HEK293 (cell line): ENCODE results near the gene GLYATL3.

Source experiments
- CTCF ChIA-PET: fragments of 350-600 bp; formaldehyde crosslinking; extraction: SDS; loops from one replicate; lab custom pipeline; 2021; ENCODE audit warnings: antibody characterized with exemption; lab: Yijun Ruan, JAX
- POLR2A ChIA-PET: fragments of 300-600 bp; formaldehyde crosslinking; extraction: SDS; loops from one replicate; lab custom pipeline; 2020; ENCODE audit warnings: antibody characterized with exemption, inconsistent platforms; lab: Yijun Ruan, JAX
- H3K27ac ChIP-seq: fragments of 200-500 bp; sonication (Bioruptor generic); 2 replicates; pipeline ENCODE4 v1.5.1; 2014; ENCODE audit warnings: low read depth, low read length, control low read depth, inconsistent platforms; ENCODE audit errors: extremely low read depth
- H3K36me3 ChIP-seq, 2 experiments: fragments of 200-500 bp in 1 of 2; sonication (Bioruptor generic) in 1 of 2; 1 replicate in 1 of 2; 2 replicates in 1 of 2; pipeline ENCODE4 v1.5.1; 2014 to 2017; ENCODE audit warnings: inconsistent platforms in 2 of 2, low read length in 2 of 2; ENCODE audit not compliant: control insufficient read depth in 2 of 2, insufficient read depth in 1 of 2
- H3K4me1 ChIP-seq: fragments of 200-500 bp; sonication (Bioruptor generic); 2 replicates; pipeline ENCODE4 v1.5.1; 2014; ENCODE audit warnings: mild to moderate bottlenecking, low read length, inconsistent platforms; ENCODE audit not compliant: control insufficient read depth, insufficient read depth
- H3K4me3 ChIP-seq: 2 replicates; pipeline ENCODE4 v1.5.1; 2011; ENCODE audit warnings: low read depth, mild to moderate bottlenecking, control low read depth, low read length, moderate library complexity
- H3K9me3 ChIP-seq: fragments of 200-500 bp; sonication (Bioruptor generic); 2 replicates; pipeline ENCODE4 v1.5.1; 2014; ENCODE audit warnings: low read depth, low read length, inconsistent platforms; ENCODE audit not compliant: control insufficient read depth, insufficient read depth
- IKZF3 ChIP-seq: fragments of 450-650 bp; IDR thresholded peaks from 2 replicates; pipeline ENCODE4 v1.5.0; 2018; ENCODE audit warnings: missing biosample characterization, mild to moderate bottlenecking, missing genetic modification characterization, moderate library complexity
- TCF7L2 ChIP-seq: IDR thresholded peaks from 2 replicates; pipeline ENCODE4 v1.6.1; 2011; ENCODE audit warnings: low read depth, mild to moderate bottlenecking, inconsistent platforms, low read length, moderate library complexity, borderline replicate concordance
- ZBTB11 ChIP-seq: fragments of 450-650 bp; formaldehyde crosslinking; conservative IDR thresholded peaks from 2 replicates; pipeline ENCODE4 v1.5.1; 2016; ENCODE audit warnings: low read depth, missing biosample characterization, missing genetic modification characterization
- ZBTB21 ChIP-seq: fragments of 450-650 bp; formaldehyde crosslinking; IDR thresholded peaks from 2 replicates; pipeline ENCODE4 v1.5.1; 2017; ENCODE audit warnings: missing biosample characterization, missing genetic modification characterization
- ZFP41 ChIP-seq: fragments of 450-650 bp; formaldehyde crosslinking; IDR thresholded peaks from 2 replicates; pipeline ENCODE4 v1.5.1; 2016; ENCODE audit warnings: missing biosample characterization, missing genetic modification characterization, borderline replicate concordance
- ZNF133 ChIP-seq: fragments of 450-650 bp; formaldehyde crosslinking; IDR thresholded peaks from 2 replicates; pipeline ENCODE4 v1.5.1; 2016; ENCODE audit warnings: missing biosample characterization, missing genetic modification characterization
- ZNF146 ChIP-seq: fragments of 450-650 bp; formaldehyde crosslinking; IDR thresholded peaks from 2 replicates; pipeline ENCODE4 v1.5.1; 2016; ENCODE audit warnings: missing biosample characterization, missing genetic modification characterization
- ZNF280C ChIP-seq: fragments of 450-650 bp; formaldehyde crosslinking; IDR thresholded peaks from 2 replicates; pipeline ENCODE4 v1.5.1; 2016; ENCODE audit warnings: missing biosample characterization, missing genetic modification characterization
- ZNF350 ChIP-seq: fragments of 450-650 bp; formaldehyde crosslinking; IDR thresholded peaks from 2 replicates; pipeline ENCODE4 v1.5.0; 2017; ENCODE audit warnings: missing biosample characterization, mild to moderate bottlenecking, missing genetic modification characterization
- ZNF366 ChIP-seq: fragments of 450-650 bp; formaldehyde crosslinking; conservative IDR thresholded peaks from 2 replicates; pipeline ENCODE4 v1.5.1; 2016; ENCODE audit warnings: missing biosample characterization, missing genetic modification characterization
- ZNF404 ChIP-seq: fragments of 450-650 bp; formaldehyde crosslinking; IDR thresholded peaks from 2 replicates; pipeline ENCODE4 v1.5.1; 2017; ENCODE audit warnings: missing biosample characterization, missing genetic modification characterization
- ZNF426 ChIP-seq: fragments of 450-650 bp; formaldehyde crosslinking; IDR thresholded peaks from 2 replicates; pipeline ENCODE4 v1.5.1; 2017; ENCODE audit warnings: missing biosample characterization, missing genetic modification characterization, mild to moderate bottlenecking, inconsistent platforms, moderate library complexity
- ZNF433 ChIP-seq: fragments of 450-650 bp; formaldehyde crosslinking; IDR thresholded peaks from 2 replicates; pipeline ENCODE4 v1.5.1; 2016; ENCODE audit warnings: missing biosample characterization, missing genetic modification characterization, low read depth
- ZNF521 ChIP-seq: fragments of 450-650 bp; formaldehyde crosslinking; IDR thresholded peaks from 2 replicates; pipeline ENCODE4 v1.5.1; 2017; ENCODE audit warnings: missing biosample characterization, mild to moderate bottlenecking, missing genetic modification characterization
- ZNF571 ChIP-seq: fragments of 450-650 bp; formaldehyde crosslinking; IDR thresholded peaks from 2 replicates; pipeline ENCODE4 v1.5.0; 2017; ENCODE audit warnings: missing biosample characterization, missing genetic modification characterization
- ZNF610 ChIP-seq: fragments of 450-650 bp; formaldehyde crosslinking; IDR thresholded peaks from 2 replicates; pipeline ENCODE4 v1.5.1; 2016; ENCODE audit warnings: missing biosample characterization, missing genetic modification characterization, borderline replicate concordance
- ZNF645 ChIP-seq: fragments of 450-650 bp; formaldehyde crosslinking; IDR thresholded peaks from 2 replicates; pipeline ENCODE4; 2016; ENCODE audit warnings: missing biosample characterization, missing genetic modification characterization
- ZNF791 ChIP-seq: fragments of 450-650 bp; formaldehyde crosslinking; IDR thresholded peaks from 2 replicates; pipeline ENCODE4 v1.5.1; 2016; ENCODE audit warnings: missing biosample characterization, missing genetic modification characterization
- TF ChIP-seq, protein P1 (sequence below): fragments of 450-650 bp; formaldehyde crosslinking; IDR thresholded peaks from 2 replicates; pipeline ENCODE4 v1.5.1; 2016; ENCODE audit warnings: missing biosample characterization, missing genetic modification characterization

The GLYATL3 gene

DNA sequence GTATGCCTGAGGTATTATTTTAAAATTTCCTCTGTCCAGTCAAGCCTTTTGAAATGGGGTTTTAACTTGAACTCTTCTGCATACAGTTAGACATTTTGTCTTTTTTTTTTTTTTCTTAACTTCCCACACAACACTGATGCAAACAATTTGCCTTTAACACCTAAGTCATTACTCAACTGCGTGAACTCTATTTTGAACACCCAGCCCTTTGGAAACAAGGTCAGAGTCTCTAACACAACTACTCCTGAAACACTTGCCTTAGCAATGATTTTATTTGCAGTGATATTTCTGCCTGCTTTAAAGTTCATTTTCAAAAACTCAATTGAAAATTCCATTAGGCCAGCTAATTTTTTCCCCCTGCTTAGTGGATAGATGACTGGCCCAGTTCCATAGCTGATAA is 24.2 kb downstream of the GLYATL3 start (continued):
- TF ChIP-seq ZBTB11 (tag by site-specific recombination) = no peak
- TF ChIP-seq ZFP41 = no peak
- no peak for TF ChIP-seq ZNF791 (tag by site-specific recombination)
- TF ChIP-seq ZNF610 (tag by site-specific recombination) = no peak
- no peak for TF ChIP-seq ZNF433 (tag by site-specific recombination)

DNA sequence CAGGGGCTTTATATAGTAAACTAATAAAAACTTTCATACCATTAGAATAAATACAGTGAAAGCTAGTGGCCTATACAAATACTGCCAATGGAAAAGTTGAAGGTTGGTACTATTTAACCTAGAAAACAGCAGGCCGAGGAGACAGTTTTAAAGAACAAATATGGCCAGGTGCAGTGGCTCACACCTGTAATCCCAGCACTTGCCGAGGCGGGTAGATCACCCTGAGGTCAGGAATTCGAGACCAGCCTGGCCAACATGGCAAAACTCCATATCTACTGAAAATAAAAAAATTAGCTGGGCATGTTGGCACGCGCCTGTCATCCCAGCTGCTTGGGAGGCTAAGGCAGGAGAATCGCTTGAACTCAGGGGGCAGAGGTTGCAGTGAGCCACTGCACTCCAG is 24.8 kb downstream of the GLYATL3 start:
- POLR2A ChIA-PET = no interaction called here
- H3K9me3 ChIP-seq = no peaks in the 10 kb centered on the region
- H3K36me3 ChIP-seq = no peaks in the 10 kb centered on the region
- no peaks in the 10 kb centered on the region for H3K4me1 ChIP-seq
- CTCF ChIA-PET = interaction anchor here (0.7 to 2.5 kb wide), 4 partner anchors 8 to 83 kb away, joined by 3 to 11 read pairs (median 5); no protein-coding TSS in a partner anchor
- no peak overlapping the region for H3K4me3 ChIP-seq
- TF ChIP-seq ZNF146 (tag by site-specific recombination) = no peak
- TF ChIP-seq ZNF521 (tag by site-specific recombination) = no peak
- TF ChIP-seq ZNF404 = no peak
- TF ChIP-seq ZNF280C (tag by site-specific recombination) = no peak
- TF ChIP-seq ZNF426 = no peak
- TF ChIP-seq, protein P1, sequence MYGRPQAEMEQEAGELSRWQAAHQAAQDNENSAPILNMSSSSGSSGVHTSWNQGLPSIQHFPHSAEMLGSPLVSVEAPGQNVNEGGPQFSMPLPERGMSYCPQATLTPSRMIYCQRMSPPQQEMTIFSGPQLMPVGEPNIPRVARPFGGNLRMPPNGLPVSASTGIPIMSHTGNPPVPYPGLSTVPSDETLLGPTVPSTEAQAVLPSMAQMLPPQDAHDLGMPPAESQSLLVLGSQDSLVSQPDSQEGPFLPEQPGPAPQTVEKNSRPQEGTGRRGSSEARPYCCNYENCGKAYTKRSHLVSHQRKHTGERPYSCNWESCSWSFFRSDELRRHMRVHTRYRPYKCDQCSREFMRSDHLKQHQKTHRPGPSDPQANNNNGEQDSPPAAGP = no peak
- no peak for TF ChIP-seq ZNF350 (tag by site-specific recombination)
- no peak for TF ChIP-seq TCF7L2
- TF ChIP-seq ZNF645 (tag by site-specific recombination) = no peak
- no peak for TF ChIP-seq IKZF3 (tag by site-specific recombination)
- no peak for TF ChIP-seq ZNF571 (tag by site-specific recombination)
- no peak for TF ChIP-seq ZNF133 (tag by site-specific recombination)
- no peak for TF ChIP-seq ZNF366 (tag by site-specific recombination)
- TF ChIP-seq ZBTB21 = no peak
- H3K27ac ChIP-seq = no peak overlapping the region
